Measurements from ENCODE around the gene ARFGEF2.
A peak's percentile ranks its signal among the peaks of the same experiment; 100 is the strongest.

The ARFGEF2 gene

GRCh38 chr20:48921168-48921882 is at the start of gene ARFGEF2:
ARFGEF2 (plus strand) TSS chr20:48921711; CDS start chr20:48921890, 179 bp downstream.
- Histone ChIP-seq H3K4me3 (ENCODE audit: low read depth, low read length) (peak within 1 kb of the TSS; percentile 70), H3K36me3 (no peaks in the 10 kb centered on the region), H3K27ac (peak within 1 kb of the TSS; percentile 84), H3K9me3 (ENCODE audit: severe bottlenecking) (no peaks in the 10 kb centered on the region), H3K27me3 (ENCODE audit: insufficient read depth, low read depth, severe bottlenecking) (no peaks in the 10 kb centered on the region)
- peak; percentile 93 for DNase-seq
- TF ChIP-seq, protein P1, sequence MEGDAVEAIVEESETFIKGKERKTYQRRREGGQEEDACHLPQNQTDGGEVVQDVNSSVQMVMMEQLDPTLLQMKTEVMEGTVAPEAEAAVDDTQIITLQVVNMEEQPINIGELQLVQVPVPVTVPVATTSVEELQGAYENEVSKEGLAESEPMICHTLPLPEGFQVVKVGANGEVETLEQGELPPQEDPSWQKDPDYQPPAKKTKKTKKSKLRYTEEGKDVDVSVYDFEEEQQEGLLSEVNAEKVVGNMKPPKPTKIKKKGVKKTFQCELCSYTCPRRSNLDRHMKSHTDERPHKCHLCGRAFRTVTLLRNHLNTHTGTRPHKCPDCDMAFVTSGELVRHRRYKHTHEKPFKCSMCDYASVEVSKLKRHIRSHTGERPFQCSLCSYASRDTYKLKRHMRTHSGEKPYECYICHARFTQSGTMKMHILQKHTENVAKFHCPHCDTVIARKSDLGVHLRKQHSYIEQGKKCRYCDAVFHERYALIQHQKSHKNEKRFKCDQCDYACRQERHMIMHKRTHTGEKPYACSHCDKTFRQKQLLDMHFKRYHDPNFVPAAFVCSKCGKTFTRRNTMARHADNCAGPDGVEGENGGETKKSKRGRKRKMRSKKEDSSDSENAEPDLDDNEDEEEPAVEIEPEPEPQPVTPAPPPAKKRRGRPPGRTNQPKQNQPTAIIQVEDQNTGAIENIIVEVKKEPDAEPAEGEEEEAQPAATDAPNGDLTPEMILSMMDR (IDR thresholded peaks at IDR 0.05; ENCODE audit: low read depth, low read length) = no peak

DNA sequence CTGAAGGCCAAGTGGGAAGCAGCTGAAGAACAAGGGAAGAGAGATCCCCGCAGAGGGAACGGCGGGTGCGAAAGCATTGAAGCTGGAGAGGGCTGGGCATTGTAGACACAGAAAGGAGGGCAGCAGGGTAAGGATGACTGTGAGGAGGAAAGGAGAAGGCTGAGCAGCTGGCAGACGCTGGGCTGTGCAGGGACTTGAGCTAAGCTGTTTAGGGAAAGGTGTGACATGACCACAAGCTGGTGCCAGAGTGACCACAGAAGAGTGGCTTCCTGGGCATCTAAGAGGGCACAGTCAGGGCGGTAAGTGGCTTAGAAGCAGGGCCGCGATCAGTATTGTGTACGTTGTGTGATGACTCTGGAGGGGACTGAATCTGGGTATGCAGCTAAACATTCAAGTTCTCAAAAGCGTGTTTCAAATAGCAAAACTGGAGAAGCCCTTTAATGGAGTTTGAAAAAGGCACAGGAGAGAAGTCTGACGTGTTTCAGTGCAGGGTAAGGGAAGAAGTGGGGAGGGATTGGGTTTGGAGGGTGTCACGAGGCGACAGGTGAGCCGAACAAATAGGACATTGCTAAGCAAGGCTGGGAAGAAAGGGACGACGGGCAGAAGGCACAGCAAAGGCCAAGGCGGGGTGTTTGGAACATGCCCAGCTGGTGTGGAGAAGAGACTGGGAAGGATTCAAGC is 46.1 kb upstream of the ARFGEF2 start:
- H3K27me3 ChIP-seq (ENCODE audit: insufficient read depth, low read depth, severe bottlenecking) = no peaks in the 10 kb centered on the region
- TF ChIP-seq, protein P1 (IDR thresholded peaks at IDR 0.05; ENCODE audit: low read depth, low read length) = no peak
- H3K36me3 ChIP-seq = no peaks in the 10 kb centered on the region
- peak overlapping the region; percentile 24; the same call in 1 of the 2 replicates for H3K27ac ChIP-seq
- DNase-seq = peak; percentile 40
- H3K4me3 ChIP-seq (ENCODE audit: low read depth, low read length) = no peak overlapping the region
- H3K9me3 ChIP-seq (ENCODE audit: severe bottlenecking) = no peaks in the 10 kb centered on the region

- no peaks in the 10 kb centered on the region for H3K27me3 ChIP-seq (ENCODE audit: insufficient read depth, low read depth, severe bottlenecking)
- no peak overlapping the region for H3K4me3 ChIP-seq (ENCODE audit: low read depth, low read length)
- DNase-seq = peak; percentile 70
- no peaks in the 10 kb centered on the region for H3K9me3 ChIP-seq (ENCODE audit: severe bottlenecking)
- peak overlapping the region; percentile 24 for H3K27ac ChIP-seq
- TF ChIP-seq, protein P1 (IDR thresholded peaks at IDR 0.05; ENCODE audit: low read depth, low read length) = no peak
- H3K36me3 ChIP-seq = no peaks in the 10 kb centered on the region
Measured at GRCh38 chr20:48875914-48876240, 45.6 kb upstream of the ARFGEF2 start.

- H3K27ac ChIP-seq = no peak overlapping the region
- H3K27me3 ChIP-seq (ENCODE audit: insufficient read depth, low read depth, severe bottlenecking) = no peaks in the 10 kb centered on the region
- H3K36me3 ChIP-seq = no peaks in the 10 kb centered on the region
- H3K9me3 ChIP-seq (ENCODE audit: severe bottlenecking) = no peaks in the 10 kb centered on the region
- no peak overlapping the region for H3K4me3 ChIP-seq (ENCODE audit: low read depth, low read length)
- no peak for DNase-seq
- TF ChIP-seq, protein P1 (IDR thresholded peaks at IDR 0.05; ENCODE audit: low read depth, low read length) = no peak
Measured at GRCh38 chr20:48877304-48877703, 44.2 kb upstream of the ARFGEF2 start.

DNA sequence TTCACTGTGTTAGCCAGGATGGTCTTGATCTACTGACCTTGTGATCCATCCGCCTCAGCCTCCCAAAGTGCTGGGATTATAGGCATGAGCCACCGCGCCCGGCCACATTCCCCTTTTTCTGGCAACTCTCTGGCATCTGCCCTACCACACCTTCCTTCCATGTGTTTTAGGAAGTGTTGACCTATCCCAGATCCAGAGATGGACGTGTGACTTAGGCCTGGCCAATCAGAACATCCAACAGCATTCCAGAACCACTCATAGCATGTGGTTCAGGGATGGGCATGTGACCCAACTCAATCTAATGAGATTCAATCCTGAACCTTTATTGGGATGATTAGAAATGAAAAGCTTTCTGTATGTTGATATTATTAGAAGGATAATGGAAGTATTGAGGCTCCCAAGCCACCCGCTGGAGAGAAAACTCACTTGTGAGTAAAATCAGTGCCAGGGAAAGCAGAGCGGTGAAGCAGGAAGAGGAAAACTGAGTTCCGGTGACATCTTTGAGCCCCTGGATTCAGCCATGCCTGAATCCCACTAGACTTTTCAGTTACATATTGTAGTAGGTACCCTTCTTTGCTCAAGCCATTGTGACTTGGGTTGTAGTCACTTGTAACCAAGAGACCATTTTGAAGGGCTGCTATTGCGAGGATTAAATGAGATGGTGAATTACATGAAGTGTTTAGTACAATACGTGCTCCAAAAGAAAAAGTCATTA is 42.8 kb upstream of the ARFGEF2 start:
- Histone ChIP-seq H3K27me3 (ENCODE audit: insufficient read depth, low read depth, severe bottlenecking) (no peaks in the 10 kb centered on the region), H3K36me3 (no peaks in the 10 kb centered on the region), H3K4me3 (ENCODE audit: low read depth, low read length) (no peak overlapping the region), H3K27ac (no peak overlapping the region), H3K9me3 (ENCODE audit: severe bottlenecking) (no peaks in the 10 kb centered on the region)
- TF ChIP-seq, protein P1 (IDR thresholded peaks at IDR 0.05; ENCODE audit: low read depth, low read length) = no peak
- no peak for DNase-seq

Data from WERI-Rb-1 (cell line).